H1 (cell line): Measurements from ENCODE around the gene COPZ1. TPM values are rescaled to one million over a fixed set of nuclear protein-coding genes. Genes with fewer than 3 reads are reported as not detected.

ENCODE experiments used
- CTCF ChIA-PET: fragments of 300-600 bp; sonication (Branson Sonifier 250); formaldehyde crosslinking; loops from one replicate; lab custom pipeline; 2021; ENCODE audit not compliant: partially characterized antibody; lab: Charles Lee
- POLR2A ChIA-PET: fragments of 300-600 bp; sonication (Branson Sonifier 250); formaldehyde crosslinking; loops from one replicate; lab custom pipeline; 2021; ENCODE audit warnings: inconsistent platforms; ENCODE audit not compliant: partially characterized antibody; lab: Charles Lee
- DNase-seq, 2 experiments: peaks; one replicate each; pipeline versions ENCODE4 v3.0.0 to v3.0.0-alpha.2; 2010 to 2022; ENCODE audit warnings: low spot score in 2 of 2, low read depth in 1 of 2, mixed read lengths in 1 of 2
- FAIRE-seq: peaks from 2 replicates; lab custom pipeline; 2011; peaks lifted over from hg19 to GRCh38; lab: Jason Lieb, UNC
- H2AFZ ChIP-seq: 2 replicates; pipeline ENCODE4 v1.8.1; 2012; ENCODE audit warnings: low read length, inconsistent platforms
- H2AK5ac ChIP-seq: 2 replicates; pipeline ENCODE4 v1.6.1; 2013; ENCODE audit warnings: low read depth, low read length
- H2BK120ac ChIP-seq: replicated peaks from 2 replicates; pipeline ENCODE3; 2013; ENCODE audit warnings: low read depth, low read length, inconsistent platforms
- H2BK12ac ChIP-seq: 2 replicates; pipeline ENCODE4 v1.6.1; 2013; ENCODE audit warnings: low read depth, low read length
- H2BK15ac ChIP-seq: 2 replicates; pipeline ENCODE4 v1.6.1; 2013; ENCODE audit warnings: low read length
- H2BK20ac ChIP-seq: 2 replicates; pipeline ENCODE4 v1.6.1; 2013; ENCODE audit warnings: low read length
- H2BK5ac ChIP-seq: 2 replicates; pipeline ENCODE4 v1.6.1; 2013; ENCODE audit warnings: low read depth, low read length
- H3K14ac ChIP-seq: 2 replicates; pipeline ENCODE4 v1.6.1; 2013; ENCODE audit warnings: inconsistent platforms; ENCODE audit not compliant: insufficient read length
- H3K18ac ChIP-seq: 2 replicates; pipeline ENCODE4 v1.6.1; 2013; ENCODE audit warnings: low read length; ENCODE audit errors: extremely low read depth
- H3K23ac ChIP-seq: 2 replicates; pipeline ENCODE4 v1.6.1; 2013; ENCODE audit warnings: inconsistent platforms; ENCODE audit not compliant: insufficient read length
- H3K23me2 ChIP-seq: 2 replicates; pipeline ENCODE4 v1.6.1; 2013; ENCODE audit warnings: low read depth, low read length
- H3K27ac ChIP-seq: 2 replicates; pipeline ENCODE4 v1.6.1; 2011; ENCODE audit warnings: low read depth, low read length, inconsistent platforms
- H3K27me3 ChIP-seq, 4 experiments: replicated peaks in 1 of 4; 1 replicate in 1 of 4; 2 replicates in 3 of 4; pipeline versions ENCODE4 v1.6.1 to v1.8.1; 2011 to 2013; ENCODE audit warnings: low read length in 3 of 4, mild to moderate bottlenecking in 3 of 4, inconsistent platforms in 2 of 4, mixed read lengths in 2 of 4, moderate library complexity in 1 of 4; ENCODE audit not compliant: control insufficient read depth in 3 of 4, insufficient read depth in 3 of 4; ENCODE audit errors: extremely low read depth in 1 of 4
- H3K36me3 ChIP-seq, 4 experiments: 2 replicates each; pipeline versions ENCODE4 v1.6.1 to v1.8.1; 2011 to 2013; ENCODE audit warnings: mild to moderate bottlenecking in 4 of 4, low read length in 3 of 4, moderate library complexity in 2 of 4, control low read depth in 1 of 4, inconsistent platforms in 1 of 4; ENCODE audit not compliant: insufficient read depth in 4 of 4, control insufficient read depth in 2 of 4
- H3K4ac ChIP-seq: replicated peaks from 2 replicates; pipeline ENCODE3; 2013; ENCODE audit warnings: low read length, low read depth, mixed read lengths, inconsistent platforms; ENCODE audit not compliant: insufficient read length
- H3K4me1 ChIP-seq, 4 experiments: replicated peaks in 1 of 4; 1 replicate in 1 of 4; 2 replicates in 3 of 4; pipeline versions ENCODE4 v1.6.1 to v1.8.1; 2011 to 2013; ENCODE audit warnings: low read length in 3 of 4, inconsistent platforms in 2 of 4, mixed read lengths in 1 of 4; ENCODE audit not compliant: insufficient read depth in 4 of 4, control insufficient read depth in 3 of 4
- H3K4me2 ChIP-seq, 2 experiments: 2 replicates each; pipeline versions ENCODE4 v1.6.1 to v1.8.1; 2011 to 2013; ENCODE audit warnings: low read depth in 2 of 2, low read length in 2 of 2, control low read depth in 1 of 2, inconsistent platforms in 1 of 2, mild to moderate bottlenecking in 1 of 2; ENCODE audit not compliant: insufficient read depth in 1 of 2
- H3K4me3 ChIP-seq, 4 experiments: fragments of 200-600, 300-600 bp in 1 of 4; sonication (generic), shearing (Covaris generic), sonication (Bioruptor Twin) in 1 of 4; 2 replicates each; pipeline versions ENCODE4 v1.5.1 to v1.8.1; 2011 to 2016; ENCODE audit warnings: low read length in 4 of 4, low read depth in 3 of 4, control low read depth in 2 of 4, inconsistent platforms in 2 of 4, mild to moderate bottlenecking in 2 of 4, mixed read lengths in 1 of 4, moderate library complexity in 1 of 4; ENCODE audit not compliant: insufficient read depth in 2 of 4; ENCODE audit errors: extremely low read depth in 1 of 4
- H3K56ac ChIP-seq: replicated peaks from 2 replicates; pipeline ENCODE3; 2013; ENCODE audit warnings: low read depth, mild to moderate bottlenecking, mixed read lengths, low read length, inconsistent platforms; ENCODE audit not compliant: insufficient read length
- H3K79me1 ChIP-seq: 2 replicates; pipeline ENCODE4 v1.6.1; 2013; ENCODE audit warnings: low read depth, low read length, control low read depth
- H3K79me2 ChIP-seq, 2 experiments: 2 replicates each; pipeline versions ENCODE4 v1.6.1 to v1.8.1; 2012 to 2013; ENCODE audit warnings: low read length in 2 of 2, mild to moderate bottlenecking in 2 of 2, inconsistent platforms in 1 of 2; ENCODE audit not compliant: insufficient read depth in 2 of 2, control insufficient read depth in 1 of 2
- H3K9ac ChIP-seq, 4 experiments: replicated peaks in 1 of 4; 1 replicate in 1 of 4; 2 replicates in 3 of 4; pipeline versions ENCODE4 v1.6.1 to v1.8.1; 2011 to 2013; ENCODE audit warnings: low read depth in 3 of 4, low read length in 3 of 4, control low read depth in 2 of 4, mild to moderate bottlenecking in 2 of 4, moderate library complexity in 2 of 4, inconsistent platforms in 1 of 4; ENCODE audit errors: extremely low read depth in 1 of 4
- H3K9me3 ChIP-seq, 2 experiments: 2 replicates each; pipeline versions ENCODE4 v1.6.1 to v1.8.1; 2012 to 2013; ENCODE audit warnings: mild to moderate bottlenecking in 2 of 2, moderate library complexity in 2 of 2, control low read depth in 1 of 2, inconsistent platforms in 1 of 2, low read depth in 1 of 2, low read length in 1 of 2, mixed read lengths in 1 of 2; ENCODE audit not compliant: insufficient read depth in 2 of 2
- H4K20me1 ChIP-seq, 2 experiments: replicated peaks in 1 of 2; 2 replicates each; pipeline versions ENCODE3 to v1.8.1; 2011 to 2013; ENCODE audit warnings: inconsistent platforms in 2 of 2, low read length in 2 of 2, mild to moderate bottlenecking in 1 of 2; ENCODE audit not compliant: insufficient read depth in 2 of 2, control insufficient read depth in 1 of 2
- H4K5ac ChIP-seq: 2 replicates; pipeline ENCODE4 v1.6.1; 2013; ENCODE audit warnings: low read length, low read depth, mixed read lengths, inconsistent platforms; ENCODE audit not compliant: insufficient read length
- H4K8ac ChIP-seq: 2 replicates; pipeline ENCODE4 v1.8.0; 2013; ENCODE audit warnings: mild to moderate bottlenecking, moderate library complexity, low read length, inconsistent platforms; ENCODE audit not compliant: insufficient read depth; ENCODE audit errors: extremely low read depth
- H4K91ac ChIP-seq: replicated peaks from 2 replicates; pipeline ENCODE3; 2013; ENCODE audit warnings: low read length, mixed read lengths, inconsistent platforms; ENCODE audit not compliant: insufficient read length
- ASH2L ChIP-seq: fragments of 200-600, 300-600 bp; sonication (generic); IDR thresholded peaks from one replicate; pipeline ENCODE4 v1.7.1; 2017; ENCODE audit warnings: low read length
- ATF2 ChIP-seq: IDR thresholded peaks from 2 replicates; pipeline ENCODE4 v1.6.1; 2012; ENCODE audit warnings: low read length, inconsistent platforms
- BCL11A ChIP-seq, 2 experiments: IDR thresholded peaks; one replicate each; pipeline ENCODE4 v1.6.1; 2011; ENCODE audit warnings: low read depth in 2 of 2, low read length in 2 of 2, mild to moderate bottlenecking in 2 of 2
- EGR1 ChIP-seq: IDR thresholded peaks from 2 replicates; pipeline ENCODE4 v1.6.1; 2011; ENCODE audit warnings: low read depth, low read length, borderline replicate concordance
- KDM5A ChIP-seq: fragments of 200-600 bp; IDR thresholded peaks from 2 replicates; pipeline ENCODE4 v1.7.1; 2012; ENCODE audit warnings: mild to moderate bottlenecking, low read length, inconsistent platforms, mixed read lengths
- MAX ChIP-seq: IDR thresholded peaks from 2 replicates; pipeline ENCODE4 v1.6.1; 2012; ENCODE audit warnings: inconsistent platforms
- NANOG ChIP-seq: IDR thresholded peaks from 2 replicates; pipeline ENCODE4 v1.6.1; 2011; ENCODE audit warnings: low read length, low read depth, mild to moderate bottlenecking, inconsistent platforms; ENCODE audit not compliant: insufficient read depth, poor library complexity, severe bottlenecking
- NRF1 ChIP-seq: IDR thresholded peaks from 2 replicates; pipeline ENCODE4 v1.6.1; 2011; ENCODE audit warnings: mild to moderate bottlenecking, low read depth, low read length, improper control_type of control experiment
- SP4 ChIP-seq: IDR thresholded peaks from 2 replicates; pipeline ENCODE4 v1.6.1; 2012; ENCODE audit warnings: low read length, inconsistent platforms
- SUZ12 ChIP-seq: fragments of 200-600 bp; sonication (generic); IDR thresholded peaks from 2 replicates; pipeline ENCODE4 v1.6.1; 2012; ENCODE audit warnings: mild to moderate bottlenecking, inconsistent platforms, low read length, moderate library complexity, mixed read lengths
- WGBS, 2 experiments: shearing (Covaris generic) in 1 of 2; methylation state at CpG; one replicate each; pipeline versions ENCODE4 v1.1.6 to v1.1.7; 2013 to 2015; ENCODE audit warnings: low lambda C conversion rate in 2 of 2, mixed read lengths in 2 of 2, inconsistent platforms in 1 of 2, low coverage in 1 of 2, missing lambda C conversion rate in 1 of 2; ENCODE audit not compliant: insufficient replicate concordance in 2 of 2, insufficient coverage in 1 of 2, insufficient read length in 1 of 2; ENCODE audit errors: extremely low coverage in 1 of 2, missing lambda C conversion rate in 1 of 2; 5-methylcytosine and 5-hydroxymethylcytosine counted together
- polyA plus RNA-seq, 7 experiments: library from polyadenylated mRNA; depleted of rRNA in 3 of 7; stranded (reverse) in 5 of 7; unstranded in 2 of 7; fragments of >200 nt in 5 of 7; fragments of 200-250 nt in 2 of 7; gene quantifications; 1 replicate in 5 of 7; 2 replicates in 1 of 7; 4 replicates in 1 of 7; pipeline versions ENCODE4 v1.2.1 to v1.2.3, GENCODE V29; 2011 to 2013; ENCODE audit warnings: missing spikeins in 2 of 7, mixed read lengths in 2 of 7
- total RNA-seq: library from RNA; stranded (reverse); fragmentation: NEBNext Ultra II Directional; extraction: Animal tissue kit (Norgen Biotek cat#: 25700); gene quantifications from 2 replicates; pipeline ENCODE4 v1.2.1, GENCODE V29; 2021

COPZ1 gene
- total and polyA plus RNA-seq, 2 of the 8 experiments (the other 6 are each of a cell fraction or from before 2014, with no cell fraction given): 103 to 133 TPM

- no peak overlapping the region for H2AK5ac ChIP-seq
- H3K14ac ChIP-seq: no peak overlapping the region
- no peaks in the 10 kb centered on the region for H3K27me3 ChIP-seq
- no peak overlapping the region for H3K4ac ChIP-seq
- H3K79me1 ChIP-seq: no peaks in the 10 kb centered on the region
- no peak for FAIRE-seq
- H4K8ac ChIP-seq: no peak overlapping the region
- no peaks in the 10 kb centered on the region for H3K4me1 ChIP-seq
- H3K9ac ChIP-seq: no peak overlapping the region
- no peak for DNase-seq
- H3K27ac ChIP-seq: no peak overlapping the region
- H2AFZ ChIP-seq: no peak overlapping the region
- H3K23me2 ChIP-seq: no peaks in the 10 kb centered on the region
- no peak overlapping the region for H3K56ac ChIP-seq
- H3K79me2 ChIP-seq: no peaks in the 10 kb centered on the region
- no peak overlapping the region for H4K5ac ChIP-seq
- H3K4me3 ChIP-seq: no peak overlapping the region
- H3K9me3 ChIP-seq: no peaks in the 10 kb centered on the region
- CTCF ChIA-PET: interaction anchor here (0.7 to 14.9 kb wide), 25 partner anchors 8 to 148 kb away, joined by 3 to 618 read pairs (median 8); partner anchors contain the start of genes CBX5, COPZ1, HNRNPA1 and NFE2
- H3K36me3 ChIP-seq: peaks cover 1 to 17% (median 3%) of the 10 kb centered on the region in 4 experiments; a peak in 6 of 8 replicates
- H2BK12ac ChIP-seq: no peak overlapping the region
- WGBS, 2 experiments: 96% methylated on average over 30 of the region's 30 CpGs; no CpG with 5 or more reads in 1 of the 2 experiments
- no peak overlapping the region for H3K23ac ChIP-seq
- H2BK120ac ChIP-seq: no peak overlapping the region
- no peak overlapping the region for H3K4me2 ChIP-seq
- POLR2A ChIA-PET: interaction anchor here (0.8 to 15.0 kb wide), 20 partner anchors 7 to 80 kb away, joined by 3 to 1006 read pairs (median 6); partner anchors contain the start of genes CBX5, COPZ1, HNRNPA1 and NFE2
- H4K91ac ChIP-seq: no peak overlapping the region
- no peak overlapping the region for H2BK15ac ChIP-seq
- H4K20me1 ChIP-seq: peaks cover 0 to 2% of the 10 kb centered on the region in 2 experiments
- H2BK5ac ChIP-seq: no peak overlapping the region
- H2BK20ac ChIP-seq: no peak overlapping the region
- H3K18ac ChIP-seq: no peak overlapping the region
- TF ChIP-seq ATF2 (no peak), ASH2L (no peak), NRF1 (no peak), KDM5A (no peak), SP4 (no peak), EGR1 (no peak), SUZ12 (no peak), NANOG (no peak), MAX (no peak), BCL11A (IDR thresholded peaks at IDR 0.05; ENCODE audit: low read depth in 2 of 2, low read length in 2 of 2) (no peak)
Measured at GRCh38 chr12:54292083-54292930, 32.6 kb upstream of the COPZ1 start.
